HG03439 (cell line): ENCODE data around the gene SV2C.

Experiments used
- ATAC-seq: cut with Tn5 transposase; IDR thresholded peaks from one replicate; pipeline ENCODE4 v1.9.1; 2021; ENCODE audit warnings: mild to moderate bottlenecking, moderate library complexity; ENCODE audit not compliant: unreplicated experiment

Gene SV2C

GRCh38 chr5:76162335-76162734 lies 79.2 kb downstream of the SV2C start:
- ATAC-seq = no peak

- no peak for ATAC-seq
These were observed 80.0 kb downstream of the SV2C start for GRCh38 chr5:76163111-76163628.

GRCh38 chr5:76165029-76165428 lies 81.8 kb downstream of the SV2C start:
- no peak for ATAC-seq

GRCh38 chr5:76165711-76166374 lies 82.7 kb downstream of the SV2C start:
- no peak for ATAC-seq

GRCh38 chr5:76166886-76167576 lies 83.8 kb downstream of the SV2C start:
- no peak for ATAC-seq

GRCh38 chr5:76169146-76169905 lies 86.1 kb downstream of the SV2C start:
- ATAC-seq = no peak

- no peak for ATAC-seq
These were observed 90.9 kb downstream of the SV2C start for GRCh38 chr5:76174101-76174500.

- ATAC-seq = peak; percentile 82
These were observed 92.0 kb downstream of the SV2C start for GRCh38 chr5:76175051-76175666.

GRCh38 chr5:76175821-76176403 lies 92.7 kb downstream of the SV2C start:
- peak; percentile 57 for ATAC-seq

- ATAC-seq = no peak
These were observed 94.8 kb downstream of the SV2C start for GRCh38 chr5:76177978-76178377.

GRCh38 chr5:76178913-76179312 lies 95.7 kb downstream of the SV2C start:
- ATAC-seq = no peak

- no peak for ATAC-seq
These were observed 97.9 kb downstream of the SV2C start for GRCh38 chr5:76180814-76181805.

GRCh38 chr5:76187386-76187785 lies 104.2 kb downstream of the SV2C start:
- no peak for ATAC-seq

GRCh38 chr5:76190356-76190755 lies 107.2 kb downstream of the SV2C start:
- ATAC-seq = no peak

GRCh38 chr5:76192837-76193236 lies 109.7 kb downstream of the SV2C start:
- no peak for ATAC-seq

- no peak for ATAC-seq
These were observed 110.5 kb downstream of the SV2C start for GRCh38 chr5:76193635-76194034.

- no peak for ATAC-seq
These were observed 111.2 kb downstream of the SV2C start for GRCh38 chr5:76194340-76194739.

GRCh38 chr5:76196457-76196856 lies 113.3 kb downstream of the SV2C start:
- no peak for ATAC-seq

- ATAC-seq = no peak
These were observed 113.8 kb downstream of the SV2C start for GRCh38 chr5:76196886-76197489.
